ENCODE data around the gene ZNF697.

DNA sequence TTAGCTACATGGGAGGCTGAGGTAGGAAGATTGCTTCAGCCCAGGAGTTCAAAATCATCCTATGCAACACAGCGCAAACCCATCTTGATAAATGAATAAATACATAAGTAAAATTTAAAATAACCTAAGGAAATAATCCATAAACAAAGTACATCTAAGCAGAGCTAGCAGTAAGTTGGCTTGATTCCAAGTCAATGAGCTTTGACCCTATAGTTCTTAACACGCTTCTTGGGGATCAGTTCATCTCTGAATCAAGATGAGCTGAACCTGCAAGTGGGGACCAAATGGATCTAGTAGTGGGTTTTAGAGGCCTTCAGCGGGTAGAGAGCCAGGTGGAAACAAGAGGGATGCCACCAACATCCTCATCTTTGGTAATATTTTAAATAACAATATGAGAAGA, 32.1 kb upstream of the ZNF697 start:
- TF ChIP-seq IRF1 (CRISPR knock-in tag; IDR thresholded peaks at IDR 0.05): no peak
- TF ChIP-seq, protein P1, sequence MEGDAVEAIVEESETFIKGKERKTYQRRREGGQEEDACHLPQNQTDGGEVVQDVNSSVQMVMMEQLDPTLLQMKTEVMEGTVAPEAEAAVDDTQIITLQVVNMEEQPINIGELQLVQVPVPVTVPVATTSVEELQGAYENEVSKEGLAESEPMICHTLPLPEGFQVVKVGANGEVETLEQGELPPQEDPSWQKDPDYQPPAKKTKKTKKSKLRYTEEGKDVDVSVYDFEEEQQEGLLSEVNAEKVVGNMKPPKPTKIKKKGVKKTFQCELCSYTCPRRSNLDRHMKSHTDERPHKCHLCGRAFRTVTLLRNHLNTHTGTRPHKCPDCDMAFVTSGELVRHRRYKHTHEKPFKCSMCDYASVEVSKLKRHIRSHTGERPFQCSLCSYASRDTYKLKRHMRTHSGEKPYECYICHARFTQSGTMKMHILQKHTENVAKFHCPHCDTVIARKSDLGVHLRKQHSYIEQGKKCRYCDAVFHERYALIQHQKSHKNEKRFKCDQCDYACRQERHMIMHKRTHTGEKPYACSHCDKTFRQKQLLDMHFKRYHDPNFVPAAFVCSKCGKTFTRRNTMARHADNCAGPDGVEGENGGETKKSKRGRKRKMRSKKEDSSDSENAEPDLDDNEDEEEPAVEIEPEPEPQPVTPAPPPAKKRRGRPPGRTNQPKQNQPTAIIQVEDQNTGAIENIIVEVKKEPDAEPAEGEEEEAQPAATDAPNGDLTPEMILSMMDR (IDR thresholded peaks at IDR 0.05): no peak
- no peak for TF ChIP-seq SP1 (CRISPR knock-in tag; conservative IDR thresholded peaks at IDR 0.05)
- TF ChIP-seq JUN (CRISPR knock-in tag; IDR thresholded peaks at IDR 0.05): no peak
- TF ChIP-seq FOXP1 (CRISPR knock-in tag; IDR thresholded peaks at IDR 0.05; ENCODE audit: borderline replicate concordance): no peak
- TF ChIP-seq, protein P2, sequence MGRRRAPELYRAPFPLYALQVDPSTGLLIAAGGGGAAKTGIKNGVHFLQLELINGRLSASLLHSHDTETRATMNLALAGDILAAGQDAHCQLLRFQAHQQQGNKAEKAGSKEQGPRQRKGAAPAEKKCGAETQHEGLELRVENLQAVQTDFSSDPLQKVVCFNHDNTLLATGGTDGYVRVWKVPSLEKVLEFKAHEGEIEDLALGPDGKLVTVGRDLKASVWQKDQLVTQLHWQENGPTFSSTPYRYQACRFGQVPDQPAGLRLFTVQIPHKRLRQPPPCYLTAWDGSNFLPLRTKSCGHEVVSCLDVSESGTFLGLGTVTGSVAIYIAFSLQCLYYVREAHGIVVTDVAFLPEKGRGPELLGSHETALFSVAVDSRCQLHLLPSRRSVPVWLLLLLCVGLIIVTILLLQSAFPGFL (CRISPR knock-in tag; IDR thresholded peaks at IDR 0.05; ENCODE audit: borderline replicate concordance): no peak
- TF ChIP-seq ESRRA (CRISPR knock-in tag; IDR thresholded peaks at IDR 0.05; ENCODE audit: borderline replicate concordance): no peak
- no peak for TF ChIP-seq TP53 (CRISPR knock-in tag; IDR thresholded peaks at IDR 0.05)
- TF ChIP-seq, protein P3, sequence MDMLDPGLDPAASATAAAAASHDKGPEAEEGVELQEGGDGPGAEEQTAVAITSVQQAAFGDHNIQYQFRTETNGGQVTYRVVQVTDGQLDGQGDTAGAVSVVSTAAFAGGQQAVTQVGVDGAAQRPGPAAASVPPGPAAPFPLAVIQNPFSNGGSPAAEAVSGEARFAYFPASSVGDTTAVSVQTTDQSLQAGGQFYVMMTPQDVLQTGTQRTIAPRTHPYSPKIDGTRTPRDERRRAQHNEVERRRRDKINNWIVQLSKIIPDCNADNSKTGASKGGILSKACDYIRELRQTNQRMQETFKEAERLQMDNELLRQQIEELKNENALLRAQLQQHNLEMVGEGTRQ (CRISPR knock-in tag; IDR thresholded peaks at IDR 0.05): no peak
- TF ChIP-seq E2F5 (CRISPR knock-in tag; IDR thresholded peaks at IDR 0.05): no peak
- TF ChIP-seq ATF1 (CRISPR knock-in tag; IDR thresholded peaks at IDR 0.05): no peak
- no peak for TF ChIP-seq ZNF219 (CRISPR knock-in tag; IDR thresholded peaks at IDR 0.05; ENCODE audit: borderline replicate concordance)
